Suppressor macrophage treated with lipopolysaccharide for 1 hour (primary cell): ENCODE measurements around the gene KCTD1.
"Not testable (repeated sequence)": the region's sequence is repeated elsewhere in the genome, so short reads cannot be mapped to it uniquely, and the experiment has no call there.

Experiments
- DNase-seq, 3 donors: peaks; one replicate each; pipeline ENCODE4 v3.0.0-alpha.2; 2020 to 2022

KCTD1 gene

GRCh38 chr18:26455639-26456038 lies 92.7 kb downstream of the KCTD1 start:
- DNase-seq: no peak

GRCh38 chr18:26454616-26455015 lies 93.7 kb downstream of the KCTD1 start:
- DNase-seq: no peak

DNA sequence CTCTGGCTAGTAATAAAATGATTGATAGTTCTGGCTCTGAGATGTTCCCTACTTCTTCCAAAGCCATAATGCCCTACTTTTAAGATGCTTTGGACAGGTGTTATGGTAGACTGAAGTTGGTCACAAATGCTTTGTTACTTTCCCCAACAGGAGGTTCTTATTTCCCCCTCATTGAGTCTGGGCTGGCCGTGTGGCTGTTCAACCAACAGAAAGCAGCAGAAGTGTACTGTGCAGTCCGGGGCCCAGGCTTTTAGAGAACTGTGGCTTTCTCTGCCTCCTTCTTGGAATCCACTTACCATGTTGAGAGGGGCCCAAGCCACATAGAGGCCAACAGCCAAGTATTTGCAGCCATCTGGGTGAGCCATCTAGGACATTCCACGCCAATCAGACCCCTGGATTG lies 94.2 kb downstream of the KCTD1 start:
- no peak for DNase-seq

- no peak for DNase-seq
These were observed 94.9 kb downstream of the KCTD1 start for GRCh38 chr18:26453386-26453901.

DNA sequence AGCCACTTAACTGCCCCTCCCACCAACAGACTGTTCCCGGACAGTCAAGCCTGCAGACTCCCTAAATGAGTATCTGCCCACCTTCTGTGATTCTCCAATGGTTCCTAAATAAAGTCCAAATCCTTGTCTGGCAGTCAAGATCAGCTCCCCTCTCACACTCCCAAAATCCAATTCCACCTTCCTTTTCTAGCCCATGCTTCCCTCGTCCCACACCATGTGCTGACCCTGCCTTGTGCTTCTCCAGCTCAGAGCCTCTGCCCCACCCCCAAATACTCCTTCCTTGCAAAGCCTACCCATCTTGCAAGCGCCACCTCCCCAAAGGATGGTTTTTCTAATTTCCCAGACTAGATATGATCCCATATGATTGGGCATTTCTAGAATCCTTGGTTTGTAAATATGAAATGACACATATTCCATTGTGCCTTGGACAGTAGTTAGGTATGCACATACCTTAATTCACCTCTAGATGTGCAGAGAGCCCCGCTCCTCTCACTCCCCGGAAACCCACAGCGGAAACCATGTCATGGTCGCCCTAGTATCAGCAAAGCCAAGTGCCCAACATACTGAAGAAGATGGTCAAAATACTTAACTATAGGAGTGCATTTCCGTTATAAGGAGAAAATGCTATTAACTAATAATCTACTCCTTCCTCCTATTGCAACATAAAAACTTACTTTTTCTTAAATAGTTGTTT lies 97.2 kb downstream of the KCTD1 start:
- no peak for DNase-seq

- no peak for DNase-seq
These were observed 99.6 kb downstream of the KCTD1 start for GRCh38 chr18:26448714-26449159.

DNA sequence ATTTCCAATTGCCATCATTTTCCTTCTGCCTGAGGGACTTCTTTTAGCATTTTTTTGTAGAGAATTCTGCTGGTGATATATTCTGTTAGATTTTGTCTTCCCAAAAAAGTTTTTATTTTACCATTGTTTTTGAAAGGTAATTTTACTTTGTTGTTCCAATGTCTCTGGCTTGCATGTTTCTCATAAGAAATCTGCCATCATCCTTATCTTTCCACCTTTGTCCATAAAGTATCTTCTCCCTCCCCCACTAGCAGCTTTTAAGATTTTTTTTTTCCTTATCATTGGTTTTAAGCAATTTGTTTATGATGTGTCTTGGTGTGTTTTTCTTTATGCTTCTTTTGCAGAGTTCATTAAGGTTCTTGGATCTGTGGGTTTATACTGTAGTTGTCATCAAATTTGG lies 104.5 kb downstream of the KCTD1 start:
- no peak for DNase-seq

DNA sequence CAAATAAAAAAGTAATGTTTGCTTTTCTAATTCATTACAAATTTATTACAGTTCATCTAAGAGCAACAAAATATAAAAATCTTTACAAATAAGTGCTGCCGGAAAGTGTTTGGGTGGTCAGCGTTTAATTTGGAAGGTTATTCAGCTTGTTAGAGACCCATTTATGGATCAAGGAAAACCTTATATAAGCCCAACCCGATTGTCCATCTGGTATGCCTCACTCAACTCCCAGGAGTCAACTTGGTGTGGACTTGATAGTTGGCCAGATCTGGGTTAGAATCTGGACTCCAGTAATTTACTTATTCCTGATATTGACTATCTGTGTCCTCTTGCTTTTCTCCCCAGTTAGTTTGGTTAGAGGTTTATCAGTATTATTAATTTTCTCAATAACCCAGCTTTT lies 106.2 kb downstream of the KCTD1 start:
- no peak for DNase-seq

DNA sequence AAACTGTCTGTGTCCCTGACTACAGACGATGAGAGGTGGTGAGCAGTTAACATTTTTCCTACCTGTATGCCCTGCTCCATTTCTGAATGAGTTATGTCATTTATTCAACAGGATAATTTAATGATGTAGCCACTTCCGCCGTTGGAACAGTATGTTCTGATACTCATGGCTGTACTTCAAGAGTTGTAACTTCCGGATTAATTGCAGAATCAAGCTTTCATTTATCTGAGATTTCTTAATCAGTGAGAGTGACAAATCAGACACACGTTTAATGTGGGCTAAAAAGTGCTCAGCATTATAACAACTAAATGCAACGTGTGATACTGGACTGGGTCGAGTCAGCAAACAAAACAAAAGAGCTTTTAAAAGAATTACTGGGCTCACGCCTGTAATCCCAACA lies 107.7 kb downstream of the KCTD1 start:
- no peak for DNase-seq

DNA sequence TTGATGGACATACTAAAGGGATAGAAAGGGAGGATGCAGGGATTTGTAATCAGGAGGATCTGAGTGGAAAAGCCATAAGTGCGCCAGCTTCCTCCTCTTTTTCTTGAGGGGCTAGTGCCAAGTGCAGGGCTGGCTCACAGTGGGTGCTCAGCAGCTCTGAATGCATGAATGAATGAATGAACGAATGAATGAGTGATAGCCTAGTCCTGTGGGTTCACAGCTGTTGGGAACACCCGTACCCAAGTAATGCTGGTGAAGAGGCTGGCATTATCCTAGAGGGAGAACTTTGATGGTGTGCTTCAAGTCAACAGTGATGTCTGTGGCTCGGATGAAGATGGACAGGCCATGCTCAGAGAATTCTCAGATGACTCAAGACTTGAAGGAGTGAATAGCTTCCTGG lies 108.8 kb downstream of the KCTD1 start:
- no peak for DNase-seq

GRCh38 chr18:26438980-26439379 lies 109.4 kb downstream of the KCTD1 start:
- DNase-seq: peak in 2 of 3 donors; percentile 3 to 7

GRCh38 chr18:26437634-26438033 lies 110.7 kb downstream of the KCTD1 start:
- DNase-seq: not testable (repeated sequence)

GRCh38 chr18:26436176-26437051 lies 111.9 kb downstream of the KCTD1 start:
- no peak for DNase-seq

GRCh38 chr18:26435415-26436095 lies 112.8 kb downstream of the KCTD1 start:
- no peak for DNase-seq

GRCh38 chr18:26434887-26435286 lies 113.5 kb downstream of the KCTD1 start:
- DNase-seq: no peak

DNA sequence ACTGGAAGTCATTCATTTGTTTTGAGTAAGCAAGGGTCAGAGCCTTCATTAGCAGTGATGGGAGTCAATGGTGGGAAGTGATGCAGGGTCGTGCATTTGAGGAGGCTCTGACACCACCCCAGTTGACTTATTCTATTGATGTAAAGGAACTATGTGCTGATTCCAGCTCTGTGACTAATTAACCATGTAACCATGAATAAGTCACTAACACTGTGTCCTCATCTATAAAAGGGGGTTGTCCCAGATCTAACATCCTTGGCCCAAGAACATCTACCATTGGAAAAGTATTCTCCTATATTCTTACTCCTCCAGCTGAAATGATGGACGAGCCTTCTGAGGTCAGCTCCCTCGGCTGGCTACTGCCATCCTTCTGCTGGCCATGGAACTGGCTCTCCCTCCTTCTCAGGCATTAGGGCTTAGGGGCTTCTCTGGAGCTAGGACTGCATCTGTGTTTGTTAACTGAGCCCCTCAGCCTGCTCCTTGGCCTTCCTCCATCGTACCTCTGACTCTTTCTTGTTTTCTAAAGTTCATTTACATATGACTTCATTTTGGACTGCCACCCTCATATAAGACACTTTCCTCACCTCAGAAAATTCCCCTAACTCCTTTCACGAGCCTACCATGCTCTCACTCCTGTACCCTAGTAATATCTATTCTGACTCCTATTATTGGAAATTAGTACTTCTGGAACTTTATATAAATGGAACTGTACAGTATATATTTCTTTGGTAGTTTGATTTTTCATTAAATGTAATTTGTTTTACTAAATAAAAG lies 115.5 kb downstream of the KCTD1 start:
- DNase-seq: no peak

- DNase-seq: no peak
These were observed 118.7 kb downstream of the KCTD1 start for GRCh38 chr18:26429535-26430226.

- DNase-seq: peak in 2 of 3 donors; percentile 0 to 11
These were observed 123.2 kb downstream of the KCTD1 start for GRCh38 chr18:26425148-26425531.

DNA sequence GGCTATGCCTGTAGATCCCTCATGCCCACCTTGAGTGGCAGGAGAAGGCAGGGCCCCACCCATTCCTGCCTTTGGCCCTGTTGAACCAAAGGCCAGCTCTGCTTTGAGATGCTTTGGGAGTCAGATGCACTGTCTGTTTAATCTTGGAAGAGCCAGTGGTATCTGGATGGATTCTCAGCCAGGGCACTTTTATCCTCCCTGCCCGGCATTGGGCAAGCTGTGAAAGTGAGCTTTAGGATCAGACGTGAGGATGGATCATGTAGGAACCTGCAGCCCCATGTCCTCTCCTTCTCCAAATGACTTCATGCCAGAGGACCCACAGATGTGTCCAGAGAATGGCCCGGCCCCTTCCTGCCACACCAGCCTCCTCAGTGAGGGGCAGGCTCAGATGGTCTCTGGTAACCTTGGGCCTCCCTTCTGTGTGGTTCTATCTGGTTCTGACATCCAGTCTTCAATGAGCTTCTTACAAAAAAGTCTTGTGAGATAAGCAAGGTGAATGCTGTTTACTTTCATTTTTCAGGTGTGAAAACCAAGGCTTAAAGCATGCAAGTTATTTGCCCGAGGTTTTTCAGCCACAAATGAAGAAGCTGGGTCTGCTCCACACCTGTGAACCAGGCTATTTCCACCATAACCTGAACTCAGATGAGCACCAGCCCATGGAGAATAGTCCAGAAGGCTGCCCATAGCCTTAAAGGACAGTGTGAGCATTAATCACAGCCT lies 123.8 kb downstream of the KCTD1 start:
- DNase-seq: no peak

GRCh38 chr18:26422472-26423162 lies 125.7 kb downstream of the KCTD1 start:
- DNase-seq: no peak

GRCh38 chr18:26421931-26422330 lies 126.4 kb downstream of the KCTD1 start:
- DNase-seq: no peak
